PC-9 (cell line): ENCODE results near the gene ARID2.

Experiments
- CTCF ChIP-seq: fragments of 200-600 bp; sonication (generic); conservative IDR thresholded peaks from 2 replicates; pipeline ENCODE4 v1.6.1; 2017; ENCODE audit warnings: mixed run types, antibody characterized with exemption, mild to moderate bottlenecking, moderate library complexity
- EZH2 ChIP-seq: fragments of 200-600 bp; sonication (generic); IDR thresholded peaks from 2 replicates; pipeline ENCODE4 v1.8.0; 2017; ENCODE audit warnings: antibody characterized with exemption, low read depth

- TF ChIP-seq EZH2, result no peak
- no peak for TF ChIP-seq CTCF
These were observed 43.8 kb upstream of the ARID2 start for GRCh38 chr12:45685680-45686079.
